Measurements from ENCODE around the gene ERRFI1. TPM values are rescaled to one million over a fixed set of nuclear protein-coding genes. Genes with fewer than 3 reads are reported as not detected.

ERRFI1 gene
- total and polyA plus RNA-seq, 4 donors, result 65.1 to 146 (median 87.8) TPM

- no peak overlapping the region for H3K4me3 ChIP-seq (ENCODE audit: low read depth, low read length)
- peaks cover 4% of the 10 kb centered on the region for H3K9me3 ChIP-seq (ENCODE audit: control insufficient read depth, insufficient read depth, low read length)
- no peaks in the 10 kb centered on the region for H3K36me3 ChIP-seq (ENCODE audit: control insufficient read depth, insufficient read depth, low read length)
- H3K27ac ChIP-seq (ENCODE audit: low read depth, low read length), result no peak overlapping the region
- WGBS (ENCODE audit: insufficient coverage), result no CpG with 5 or more reads among the region's 3 CpGs
- H3K4me1 ChIP-seq (ENCODE audit: control insufficient read depth, insufficient read depth, low read length), result no peaks in the 10 kb centered on the region
- no peaks in the 10 kb centered on the region for H3K27me3 ChIP-seq (ENCODE audit: control insufficient read depth, insufficient read depth, low read length)
- no peak for DNase-seq (ENCODE audit: low read depth in 4 of 6, low spot score in 6 of 6)
Measured at GRCh38 chr1:8047112-8047511, 21.0 kb upstream of the ERRFI1 start.

GRCh38 chr1:8046391-8046790 lies 20.3 kb upstream of the ERRFI1 start:
- 93% methylated on average over 10 of the region's 12 CpGs for WGBS (ENCODE audit: insufficient coverage)
- H3K4me3 ChIP-seq (ENCODE audit: low read depth, low read length), result no peak overlapping the region
- H3K4me1 ChIP-seq (ENCODE audit: control insufficient read depth, insufficient read depth, low read length), result no peaks in the 10 kb centered on the region
- peaks cover 4% of the 10 kb centered on the region for H3K9me3 ChIP-seq (ENCODE audit: control insufficient read depth, insufficient read depth, low read length)
- H3K36me3 ChIP-seq (ENCODE audit: control insufficient read depth, insufficient read depth, low read length), result no peaks in the 10 kb centered on the region
- DNase-seq (ENCODE audit: low read depth in 4 of 6, low spot score in 6 of 6), result no peak
- no peak overlapping the region for H3K27ac ChIP-seq (ENCODE audit: low read depth, low read length)
- no peaks in the 10 kb centered on the region for H3K27me3 ChIP-seq (ENCODE audit: control insufficient read depth, insufficient read depth, low read length)

DNA sequence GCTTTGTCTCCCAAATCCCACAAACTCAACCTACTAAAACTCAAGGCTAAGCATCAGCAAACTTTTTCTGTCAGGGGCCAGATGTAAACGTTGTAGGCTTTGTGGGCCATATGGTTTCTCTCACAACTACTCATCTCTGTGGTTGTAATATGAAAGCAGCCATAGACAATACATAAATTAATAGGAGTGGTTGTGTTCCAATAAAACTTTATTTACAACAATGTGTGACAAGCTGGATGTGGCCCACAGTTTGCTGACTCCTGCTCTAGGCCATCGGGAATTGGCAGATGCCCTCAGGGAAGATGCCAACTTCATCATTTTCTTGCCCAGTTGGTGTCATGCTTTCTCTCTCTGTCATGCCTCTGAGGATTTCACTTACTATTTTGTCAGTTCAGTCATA lies 17.5 kb upstream of the ERRFI1 start:
- H3K9me3 ChIP-seq (ENCODE audit: control insufficient read depth, insufficient read depth, low read length), result peaks cover 4% of the 10 kb centered on the region
- 100% methylated on average over 1 of the region's 2 CpGs for WGBS (ENCODE audit: insufficient coverage)
- no peaks in the 10 kb centered on the region for H3K4me1 ChIP-seq (ENCODE audit: control insufficient read depth, insufficient read depth, low read length)
- no peak overlapping the region for H3K27ac ChIP-seq (ENCODE audit: low read depth, low read length)
- no peak overlapping the region for H3K4me3 ChIP-seq (ENCODE audit: low read depth, low read length)
- DNase-seq (ENCODE audit: low read depth in 4 of 6, low spot score in 6 of 6), result no peak
- no peaks in the 10 kb centered on the region for H3K36me3 ChIP-seq (ENCODE audit: control insufficient read depth, insufficient read depth, low read length)
- H3K27me3 ChIP-seq (ENCODE audit: control insufficient read depth, insufficient read depth, low read length), result no peaks in the 10 kb centered on the region

DNA sequence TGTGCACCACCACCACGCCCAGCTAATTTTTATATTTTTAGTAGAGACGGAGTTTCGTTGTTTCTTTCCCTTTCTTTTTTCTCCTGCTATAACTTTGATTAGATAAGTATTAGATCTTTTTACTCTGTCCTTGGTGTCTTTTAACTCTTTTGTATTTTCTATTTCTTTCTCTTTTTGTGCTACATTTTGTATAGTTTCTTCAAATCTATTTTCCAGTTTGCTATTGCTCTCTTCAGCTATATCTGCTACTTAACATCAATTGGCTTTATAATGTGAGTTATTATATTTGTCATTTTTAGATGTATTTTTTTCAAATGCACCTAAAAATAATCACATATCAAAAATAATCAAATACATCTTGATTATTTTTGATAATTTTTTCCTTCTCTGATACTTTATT lies 16.0 kb upstream of the ERRFI1 start:
- Histone ChIP-seq H3K27ac (ENCODE audit: low read depth, low read length) (no peak overlapping the region), H3K4me3 (ENCODE audit: low read depth, low read length) (no peak overlapping the region), H3K9me3 (ENCODE audit: control insufficient read depth, insufficient read depth, low read length) (peaks cover 4% of the 10 kb centered on the region), H3K4me1 (ENCODE audit: control insufficient read depth, insufficient read depth, low read length) (no peaks in the 10 kb centered on the region), H3K27me3 (ENCODE audit: control insufficient read depth, insufficient read depth, low read length) (no peaks in the 10 kb centered on the region), H3K36me3 (ENCODE audit: control insufficient read depth, insufficient read depth, low read length) (no peaks in the 10 kb centered on the region)
- WGBS (ENCODE audit: insufficient coverage), result no CpG with 5 or more reads among the region's 3 CpGs
- no peak for DNase-seq (ENCODE audit: low read depth in 4 of 6, low spot score in 6 of 6)

GRCh38 chr1:8040586-8040985 lies 14.5 kb upstream of the ERRFI1 start:
- H3K9me3 ChIP-seq (ENCODE audit: control insufficient read depth, insufficient read depth, low read length), result peaks cover 4% of the 10 kb centered on the region
- no peak for DNase-seq (ENCODE audit: low read depth in 4 of 6, low spot score in 6 of 6)
- 94% methylated on average over 1 of the region's 1 CpG for WGBS (ENCODE audit: insufficient coverage)
- H3K27me3 ChIP-seq (ENCODE audit: control insufficient read depth, insufficient read depth, low read length), result no peaks in the 10 kb centered on the region
- H3K4me3 ChIP-seq (ENCODE audit: low read depth, low read length), result no peak overlapping the region
- no peak overlapping the region for H3K27ac ChIP-seq (ENCODE audit: low read depth, low read length)
- no peaks in the 10 kb centered on the region for H3K4me1 ChIP-seq (ENCODE audit: control insufficient read depth, insufficient read depth, low read length)
- no peaks in the 10 kb centered on the region for H3K36me3 ChIP-seq (ENCODE audit: control insufficient read depth, insufficient read depth, low read length)

DNA sequence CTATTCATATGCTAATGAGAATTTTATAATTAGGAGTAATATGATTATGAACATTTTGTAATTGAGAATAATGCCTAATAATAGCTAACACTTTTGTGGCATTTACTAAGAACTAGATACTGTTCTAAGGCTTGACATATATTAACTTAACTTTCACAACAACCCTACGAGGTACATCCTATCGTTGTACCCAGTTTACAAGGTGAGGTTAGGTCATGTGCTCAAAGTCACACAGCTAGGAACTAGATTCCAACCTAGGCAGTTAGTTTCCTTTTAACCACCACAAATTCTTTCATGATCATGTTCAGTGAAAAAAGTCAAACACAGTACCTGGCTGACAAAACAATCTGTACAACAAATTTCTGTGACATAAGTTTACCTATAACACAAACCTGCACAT lies 13.0 kb upstream of the ERRFI1 start:
- H3K4me3 ChIP-seq (ENCODE audit: low read depth, low read length), result no peak overlapping the region
- 92% methylated on average over 2 of the region's 2 CpGs for WGBS (ENCODE audit: insufficient coverage)
- no peaks in the 10 kb centered on the region for H3K27me3 ChIP-seq (ENCODE audit: control insufficient read depth, insufficient read depth, low read length)
- H3K36me3 ChIP-seq (ENCODE audit: control insufficient read depth, insufficient read depth, low read length), result no peaks in the 10 kb centered on the region
- peaks cover 4% of the 10 kb centered on the region for H3K9me3 ChIP-seq (ENCODE audit: control insufficient read depth, insufficient read depth, low read length)
- H3K27ac ChIP-seq (ENCODE audit: low read depth, low read length), result no peak overlapping the region
- DNase-seq (ENCODE audit: low read depth in 4 of 6, low spot score in 6 of 6), result no peak
- no peaks in the 10 kb centered on the region for H3K4me1 ChIP-seq (ENCODE audit: control insufficient read depth, insufficient read depth, low read length)

DNA sequence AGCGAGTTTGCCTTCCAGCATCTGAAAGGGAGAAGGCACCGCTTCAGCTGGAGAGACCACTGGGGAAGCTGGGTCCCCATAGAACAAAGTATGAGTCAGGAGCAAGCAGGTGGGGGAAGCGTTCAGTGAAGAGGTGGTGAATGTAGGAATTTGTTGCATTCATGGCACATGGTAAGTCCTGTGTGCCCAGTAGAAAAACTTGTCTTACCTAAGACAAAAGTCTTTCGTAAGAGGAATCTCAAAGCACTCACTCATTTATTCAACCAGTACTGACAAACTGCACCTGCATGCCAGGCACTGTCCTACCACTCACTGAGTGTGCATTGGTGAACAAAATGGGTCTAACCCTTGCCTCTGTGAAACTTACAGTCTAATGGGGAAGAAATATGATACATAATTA lies 9.2 kb upstream of the ERRFI1 start:
- H3K4me1 ChIP-seq (ENCODE audit: control insufficient read depth, insufficient read depth, low read length), result no peaks in the 10 kb centered on the region
- WGBS (ENCODE audit: insufficient coverage), result 92% methylated on average over 2 of the region's 4 CpGs
- no peaks in the 10 kb centered on the region for H3K36me3 ChIP-seq (ENCODE audit: control insufficient read depth, insufficient read depth, low read length)
- H3K27me3 ChIP-seq (ENCODE audit: control insufficient read depth, insufficient read depth, low read length), result no peaks in the 10 kb centered on the region
- H3K27ac ChIP-seq (ENCODE audit: low read depth, low read length), result no peak overlapping the region
- no peak overlapping the region for H3K4me3 ChIP-seq (ENCODE audit: low read depth, low read length)
- DNase-seq (ENCODE audit: low read depth in 4 of 6, low spot score in 6 of 6), result no peak
- no peaks in the 10 kb centered on the region for H3K9me3 ChIP-seq (ENCODE audit: control insufficient read depth, insufficient read depth, low read length)

GRCh38 chr1:8033322-8033721 lies 7.2 kb upstream of the ERRFI1 start:
- no peaks in the 10 kb centered on the region for H3K9me3 ChIP-seq (ENCODE audit: control insufficient read depth, insufficient read depth, low read length)
- WGBS (ENCODE audit: insufficient coverage), result 93% methylated on average over 4 of the region's 6 CpGs
- no peaks in the 10 kb centered on the region for H3K27me3 ChIP-seq (ENCODE audit: control insufficient read depth, insufficient read depth, low read length)
- H3K4me3 ChIP-seq (ENCODE audit: low read depth, low read length), result no peak overlapping the region
- DNase-seq (ENCODE audit: low read depth in 4 of 6, low spot score in 6 of 6), result no peak
- no peaks in the 10 kb centered on the region for H3K4me1 ChIP-seq (ENCODE audit: control insufficient read depth, insufficient read depth, low read length)
- H3K36me3 ChIP-seq (ENCODE audit: control insufficient read depth, insufficient read depth, low read length), result no peaks in the 10 kb centered on the region
- no peak overlapping the region for H3K27ac ChIP-seq (ENCODE audit: low read depth, low read length)

DNA sequence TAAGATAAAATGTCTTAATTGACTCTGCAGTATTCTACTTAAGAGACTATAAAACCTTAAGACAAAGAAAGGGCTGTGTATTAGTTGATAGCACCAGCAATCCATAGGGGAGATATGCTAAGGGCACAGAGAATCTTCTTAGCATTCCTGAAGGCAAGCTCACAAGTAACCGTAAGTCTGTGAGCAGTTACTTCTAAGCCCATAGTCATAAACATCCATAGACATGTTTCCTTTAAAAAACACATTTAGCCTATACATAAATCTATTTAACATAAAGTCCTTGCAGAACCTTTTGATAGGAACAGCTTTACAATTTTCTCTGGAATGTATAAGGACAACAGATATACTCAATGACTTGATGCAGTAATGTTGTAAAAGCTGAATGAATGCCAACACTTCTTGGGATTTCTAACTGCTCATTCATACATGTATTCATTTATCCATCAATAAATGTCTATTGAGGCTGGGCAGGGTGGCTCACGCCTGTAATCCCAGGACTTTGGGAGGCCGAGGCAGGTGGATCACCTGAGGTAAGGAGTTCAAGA lies 6.3 kb upstream of the ERRFI1 start:
- Histone ChIP-seq H3K9me3 (ENCODE audit: control insufficient read depth, insufficient read depth, low read length) (no peaks in the 10 kb centered on the region), H3K27ac (ENCODE audit: low read depth, low read length) (no peak overlapping the region), H3K4me1 (ENCODE audit: control insufficient read depth, insufficient read depth, low read length) (peaks cover 2% of the 10 kb centered on the region), H3K4me3 (ENCODE audit: low read depth, low read length) (no peak overlapping the region), H3K36me3 (ENCODE audit: control insufficient read depth, insufficient read depth, low read length) (no peaks in the 10 kb centered on the region), H3K27me3 (ENCODE audit: control insufficient read depth, insufficient read depth, low read length) (no peaks in the 10 kb centered on the region)
- 71% methylated on average over 1 of the region's 3 CpGs for WGBS (ENCODE audit: insufficient coverage)
- no peak for DNase-seq (ENCODE audit: low read depth in 4 of 6, low spot score in 6 of 6)

DNA sequence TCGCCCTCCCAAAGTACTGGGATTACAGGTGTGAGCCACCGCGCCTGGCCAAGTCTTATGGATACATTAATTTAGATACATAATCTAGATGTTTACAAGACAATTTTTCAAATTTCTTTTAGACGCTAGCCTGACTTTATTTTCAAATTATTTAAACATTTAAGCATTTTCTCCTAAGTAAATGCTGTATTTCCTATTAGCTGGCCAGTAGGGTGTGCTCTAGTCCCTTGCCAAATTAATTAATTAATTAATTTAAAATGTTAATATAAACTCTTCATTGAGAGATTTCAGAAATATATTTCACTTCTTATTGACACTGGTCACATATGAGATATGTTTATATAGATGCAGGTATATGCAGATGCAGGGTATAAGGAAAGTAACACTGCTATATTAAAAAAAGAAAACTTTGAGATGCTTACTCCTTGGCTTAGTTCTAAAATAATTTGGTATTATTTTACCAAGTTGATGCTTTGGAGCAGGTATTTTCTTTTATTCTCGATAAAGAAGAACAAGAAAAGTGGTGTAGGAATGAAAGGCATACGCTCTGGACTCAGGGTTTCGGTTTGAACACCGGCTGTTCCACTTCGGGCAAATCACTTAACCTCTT lies 5.2 kb upstream of the ERRFI1 start:
- no peaks in the 10 kb centered on the region for H3K36me3 ChIP-seq (ENCODE audit: control insufficient read depth, insufficient read depth, low read length)
- no peaks in the 10 kb centered on the region for H3K9me3 ChIP-seq (ENCODE audit: control insufficient read depth, insufficient read depth, low read length)
- DNase-seq (ENCODE audit: low read depth in 4 of 6, low spot score in 6 of 6), result peak in 2 of 6 donors; percentile 60 to 83
- no peak overlapping the region for H3K27ac ChIP-seq (ENCODE audit: low read depth, low read length)
- H3K27me3 ChIP-seq (ENCODE audit: control insufficient read depth, insufficient read depth, low read length), result no peaks in the 10 kb centered on the region
- WGBS (ENCODE audit: insufficient coverage), result 98% methylated on average over 5 of the region's 9 CpGs
- no peak overlapping the region for H3K4me3 ChIP-seq (ENCODE audit: low read depth, low read length)
- H3K4me1 ChIP-seq (ENCODE audit: control insufficient read depth, insufficient read depth, low read length), result peaks cover 13% of the 10 kb centered on the region
